ENCODE results near the gene PIN4.

DNA sequence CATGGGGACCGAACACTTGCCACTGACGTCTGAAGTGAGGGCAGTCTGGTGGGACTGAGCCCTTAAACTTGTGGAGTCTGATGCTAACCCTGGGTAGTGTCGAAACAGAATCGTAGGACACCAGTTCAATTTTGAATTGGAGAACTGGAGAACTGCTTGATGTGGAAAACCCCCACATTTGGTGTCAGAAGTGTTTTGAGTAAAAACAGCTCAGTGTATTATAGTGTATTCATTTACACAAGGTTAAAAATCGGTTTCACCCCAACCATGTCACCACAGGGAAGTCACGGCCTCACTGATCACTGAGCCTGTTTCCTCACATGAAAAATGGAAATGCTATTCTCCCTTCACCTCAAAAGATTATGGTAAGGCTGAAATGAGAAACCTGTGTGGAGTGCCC, 21.9 kb downstream of the PIN4 start:
- TF ChIP-seq, protein P1, sequence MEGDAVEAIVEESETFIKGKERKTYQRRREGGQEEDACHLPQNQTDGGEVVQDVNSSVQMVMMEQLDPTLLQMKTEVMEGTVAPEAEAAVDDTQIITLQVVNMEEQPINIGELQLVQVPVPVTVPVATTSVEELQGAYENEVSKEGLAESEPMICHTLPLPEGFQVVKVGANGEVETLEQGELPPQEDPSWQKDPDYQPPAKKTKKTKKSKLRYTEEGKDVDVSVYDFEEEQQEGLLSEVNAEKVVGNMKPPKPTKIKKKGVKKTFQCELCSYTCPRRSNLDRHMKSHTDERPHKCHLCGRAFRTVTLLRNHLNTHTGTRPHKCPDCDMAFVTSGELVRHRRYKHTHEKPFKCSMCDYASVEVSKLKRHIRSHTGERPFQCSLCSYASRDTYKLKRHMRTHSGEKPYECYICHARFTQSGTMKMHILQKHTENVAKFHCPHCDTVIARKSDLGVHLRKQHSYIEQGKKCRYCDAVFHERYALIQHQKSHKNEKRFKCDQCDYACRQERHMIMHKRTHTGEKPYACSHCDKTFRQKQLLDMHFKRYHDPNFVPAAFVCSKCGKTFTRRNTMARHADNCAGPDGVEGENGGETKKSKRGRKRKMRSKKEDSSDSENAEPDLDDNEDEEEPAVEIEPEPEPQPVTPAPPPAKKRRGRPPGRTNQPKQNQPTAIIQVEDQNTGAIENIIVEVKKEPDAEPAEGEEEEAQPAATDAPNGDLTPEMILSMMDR (IDR thresholded peaks at IDR 0.05), result no peak
- TF ChIP-seq POLR2A (IDR thresholded peaks at IDR 0.05), result no peak

Measured in thyroid gland (tissue), 4 donors.